CD4-positive, alpha-beta T cell (primary cell): ENCODE measurements around the gene ZNF273. TPM values are rescaled to one million over a fixed set of nuclear protein-coding genes. Genes with fewer than 3 reads are reported as not detected.

Source experiments
- ATAC-seq: fragments of 200-7000 bp; cut with Tn5 transposase; one replicate; pipeline ENCODE4 v1.10.0; 2022; ENCODE audit warnings: mild to moderate bottlenecking; ENCODE audit not compliant: poor library complexity
- CTCF ChIA-PET: fragments of 350-600 bp; sonication (Branson Sonifier 250); formaldehyde crosslinking; loops from one replicate; lab custom pipeline; 2021; ENCODE audit warnings: antibody characterized with exemption, inconsistent platforms; lab: Charles Lee
- POLR2A ChIA-PET: fragments of 350-600 bp; sonication (Branson Sonifier 250); formaldehyde crosslinking; loops from one replicate; lab custom pipeline; 2021; ENCODE audit warnings: antibody characterized with exemption, inconsistent platforms; lab: Charles Lee
- DNase-seq, 14 experiments: peaks; one replicate each; pipeline ENCODE4 v3.0.0-alpha.2; 2013 to 2020; ENCODE audit warnings: mixed read lengths in 2 of 14
- H3K27ac ChIP-seq, 2 donors: one replicate each; pipeline versions ENCODE4 v1.5.1 to v1.7.0; 2013; ENCODE audit warnings: low read length in 2 of 2, low read depth in 1 of 2, mild to moderate bottlenecking in 1 of 2
- H3K27me3 ChIP-seq, 2 experiments: 1 replicate in 1 of 2; 2 replicates in 1 of 2; pipeline versions ENCODE4 v1.6.1 to v1.7.0; 2013; ENCODE audit warnings: low read length in 2 of 2, control low read depth in 1 of 2, mild to moderate bottlenecking in 1 of 2, moderate library complexity in 1 of 2; ENCODE audit not compliant: insufficient read depth in 2 of 2, control insufficient read depth in 1 of 2
- H3K36me3 ChIP-seq: one replicate; pipeline ENCODE4 v1.6.1; 2013; ENCODE audit warnings: low read length, control low read depth; ENCODE audit not compliant: insufficient read depth
- H3K4me1 ChIP-seq: one replicate; pipeline ENCODE4 v1.6.1; 2013; ENCODE audit warnings: low read length, control low read depth; ENCODE audit not compliant: insufficient read depth
- H3K4me3 ChIP-seq: one replicate; pipeline ENCODE4 v1.5.1; 2013; ENCODE audit warnings: mild to moderate bottlenecking, low read length, moderate library complexity
- H3K9me3 ChIP-seq, 2 experiments: 1 replicate in 1 of 2; 2 replicates in 1 of 2; pipeline versions ENCODE4 v1.6.1 to v1.7.0; 2013; ENCODE audit warnings: low read length in 2 of 2, mild to moderate bottlenecking in 2 of 2, control low read depth in 1 of 2, moderate library complexity in 1 of 2; ENCODE audit not compliant: control insufficient read depth in 1 of 2, insufficient read depth in 1 of 2
- H3K27ac Mint-ChIP-seq: one replicate; pipeline ENCODE4 v1.8.0; 2020; ENCODE audit warnings: mixed read lengths
- H3K27me3 Mint-ChIP-seq: one replicate; pipeline ENCODE4 v1.8.0; 2021; ENCODE audit warnings: mixed read lengths
- H3K36me3 Mint-ChIP-seq: one replicate; pipeline ENCODE4 v1.8.0; 2021; ENCODE audit warnings: low read depth, mixed read lengths
- H3K4me1 Mint-ChIP-seq: one replicate; pipeline ENCODE4 v1.8.0; 2021; ENCODE audit warnings: low read depth, mixed read lengths
- H3K4me3 Mint-ChIP-seq: one replicate; pipeline ENCODE4 v1.8.0; 2020; ENCODE audit warnings: mild to moderate bottlenecking, mixed read lengths
- H3K9me3 Mint-ChIP-seq: one replicate; pipeline ENCODE4 v1.8.0; 2020; ENCODE audit warnings: mixed read lengths
- intact Hi-C, 2 experiments: fragments of 100-400 bp; cut with DNase I in 1 of 2; cut with micrococcal nuclease in 1 of 2; formaldehyde crosslinking; loops; one replicate each; pipeline versions ENCODE4 v1.15.1 to v1.9.0; 2023 to 2025; cut with DNase I, micrococcal nuclease
- total RNA-seq, 174 experiments: library from RNA in 2 of 174; stranded (reverse) in 2 of 174; gene quantifications; one replicate each; pipeline ENCODE4 v1.2.3 and lab custom pipeline; 2021 to 2026
- TF ChIP-seq, protein P1 (sequence below): fragments of 200-600 bp; IDR thresholded peaks from one replicate; pipeline ENCODE4 v1.8.0; 2022; ENCODE audit warnings: antibody characterized with exemption, mild to moderate bottlenecking

The ZNF273 gene
- total RNA-seq, 2 experiments from 2014 or later, result 6.8 TPM

GRCh38 chr7:64884085-64884912, 18.8 kb upstream of the ZNF273 start:
- intact Hi-C loops, result no loop called here

DNA sequence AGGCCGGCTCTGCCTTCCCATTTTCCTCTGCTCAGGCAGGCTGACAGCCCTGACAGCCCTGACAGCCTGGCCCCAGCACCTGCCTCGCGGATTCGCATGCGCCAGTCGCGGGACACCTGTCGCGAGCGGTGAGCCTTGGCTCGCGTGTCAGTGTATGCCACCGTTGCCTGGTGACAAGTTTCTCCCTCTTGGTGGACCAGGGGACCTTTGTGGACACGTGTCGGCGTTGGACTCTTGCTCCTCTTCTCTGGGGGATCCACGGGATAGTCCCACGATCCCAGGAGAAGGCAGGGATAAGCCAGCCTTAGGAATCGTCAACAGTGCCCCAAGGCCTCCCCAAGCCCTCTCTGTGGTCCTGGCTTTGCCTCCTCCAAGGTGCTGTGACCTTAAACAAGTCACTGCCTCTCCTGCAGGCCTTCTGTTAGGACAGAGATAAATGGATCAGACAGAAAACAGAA, 18.1 kb upstream of the ZNF273 start:
- POLR2A ChIA-PET, result no interaction called here

More at GRCh38 chr7:64884085-64884912, 18.8 kb upstream of the ZNF273 start:
- Mint-ChIP-seq H3K36me3 (no peaks in the 10 kb centered on the region), H3K4me1 (peaks cover 18% of the 10 kb centered on the region), H3K4me3 (peak overlapping the region; percentile 59), H3K27me3 (peaks cover 74% of the 10 kb centered on the region), H3K9me3 (no peaks in the 10 kb centered on the region), H3K27ac (no peak overlapping the region)
- no peaks in the 10 kb centered on the region for H3K36me3 ChIP-seq
- ATAC-seq, result no peak
- H3K27ac ChIP-seq, result no peak overlapping the region
- TF ChIP-seq, protein P1, sequence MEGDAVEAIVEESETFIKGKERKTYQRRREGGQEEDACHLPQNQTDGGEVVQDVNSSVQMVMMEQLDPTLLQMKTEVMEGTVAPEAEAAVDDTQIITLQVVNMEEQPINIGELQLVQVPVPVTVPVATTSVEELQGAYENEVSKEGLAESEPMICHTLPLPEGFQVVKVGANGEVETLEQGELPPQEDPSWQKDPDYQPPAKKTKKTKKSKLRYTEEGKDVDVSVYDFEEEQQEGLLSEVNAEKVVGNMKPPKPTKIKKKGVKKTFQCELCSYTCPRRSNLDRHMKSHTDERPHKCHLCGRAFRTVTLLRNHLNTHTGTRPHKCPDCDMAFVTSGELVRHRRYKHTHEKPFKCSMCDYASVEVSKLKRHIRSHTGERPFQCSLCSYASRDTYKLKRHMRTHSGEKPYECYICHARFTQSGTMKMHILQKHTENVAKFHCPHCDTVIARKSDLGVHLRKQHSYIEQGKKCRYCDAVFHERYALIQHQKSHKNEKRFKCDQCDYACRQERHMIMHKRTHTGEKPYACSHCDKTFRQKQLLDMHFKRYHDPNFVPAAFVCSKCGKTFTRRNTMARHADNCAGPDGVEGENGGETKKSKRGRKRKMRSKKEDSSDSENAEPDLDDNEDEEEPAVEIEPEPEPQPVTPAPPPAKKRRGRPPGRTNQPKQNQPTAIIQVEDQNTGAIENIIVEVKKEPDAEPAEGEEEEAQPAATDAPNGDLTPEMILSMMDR, result no peak
- peaks cover 33% of the 10 kb centered on the region for H3K4me1 ChIP-seq
- H3K9me3 ChIP-seq, result peaks cover 0 to 51% of the 10 kb centered on the region in 2 experiments
- H3K27me3 ChIP-seq, result peaks cover 41 to 58% of the 10 kb centered on the region in 2 experiments
- H3K4me3 ChIP-seq, result no peak overlapping the region
- DNase-seq, result no peak
- CTCF ChIA-PET, result no interaction called here
- POLR2A ChIA-PET, result no interaction called here

GRCh38 chr7:64885520-64886240, 17.4 kb upstream of the ZNF273 start:
- Mint-ChIP-seq H3K4me3 (no peak overlapping the region), H3K9me3 (no peaks in the 10 kb centered on the region), H3K27me3 (peaks cover 79% of the 10 kb centered on the region), H3K36me3 (no peaks in the 10 kb centered on the region), H3K4me1 (peaks cover 18% of the 10 kb centered on the region), H3K27ac (no peak overlapping the region)
- Histone ChIP-seq H3K4me3 (no peak overlapping the region), H3K4me1 (peaks cover 39% of the 10 kb centered on the region), H3K9me3 (peaks cover 0 to 44% of the 10 kb centered on the region in 2 experiments), H3K36me3 (no peaks in the 10 kb centered on the region), H3K27ac (no peak overlapping the region), H3K27me3 (peaks cover 52 to 66% of the 10 kb centered on the region in 2 experiments)
- DNase-seq (no peak), ATAC-seq (no peak)
- ChIA-PET CTCF (no interaction called here), POLR2A (no interaction called here)
- intact Hi-C loops, result loop anchor here in 1 of 2 experiments (5.0 kb wide), 1 partner anchor 88 kb away; no protein-coding TSS in a partner anchor
- TF ChIP-seq, protein P1, result no peak

More for the DNA sequence above, 18.1 kb upstream of the ZNF273 start:
- no peak overlapping the region for H3K4me3 ChIP-seq
- no peaks in the 10 kb centered on the region for H3K36me3 ChIP-seq
- peaks cover 47 to 62% of the 10 kb centered on the region in 2 experiments for H3K27me3 ChIP-seq
- H3K9me3 ChIP-seq, result peaks cover 0 to 50% of the 10 kb centered on the region in 2 experiments
- DNase-seq (no peak), ATAC-seq (no peak)
- CTCF ChIA-PET, result no interaction called here
- Mint-ChIP-seq H3K36me3 (no peaks in the 10 kb centered on the region), H3K4me1 (peaks cover 18% of the 10 kb centered on the region), H3K4me3 (no peak overlapping the region), H3K27ac (no peak overlapping the region), H3K27me3 (peaks cover 74% of the 10 kb centered on the region), H3K9me3 (no peaks in the 10 kb centered on the region)
- peaks cover 39% of the 10 kb centered on the region for H3K4me1 ChIP-seq
- H3K27ac ChIP-seq, result no peak overlapping the region
- TF ChIP-seq, protein P1, result no peak
- intact Hi-C loops, result loop anchor here in 1 of 2 experiments (5.0 kb wide), 1 partner anchor 88 kb away; no protein-coding TSS in a partner anchor
